Keratinocyte (primary cell): ENCODE measurements around the gene NYNRIN. TPM values are rescaled to one million over a fixed set of nuclear protein-coding genes. Genes with fewer than 3 reads are reported as not detected.

Source experiments
- DNase-seq: peaks from one replicate; pipeline ENCODE4 v3.0.0-alpha.2; 2011; ENCODE audit warnings: low read depth, missing footprints, low spot score
- FAIRE-seq: peaks from 2 replicates; lab custom pipeline; 2011; peaks lifted over from hg19 to GRCh38; lab: Jason Lieb, UNC
- H2AFZ ChIP-seq: 2 replicates; pipeline ENCODE4 v1.6.0; 2012; ENCODE audit warnings: low read length, control low read depth, inconsistent platforms; ENCODE audit not compliant: control insufficient read depth
- H3K27ac ChIP-seq: 2 replicates; pipeline ENCODE4 v1.5.1; 2011; ENCODE audit warnings: low read length; ENCODE audit not compliant: control insufficient read depth, insufficient read depth
- H3K27me3 ChIP-seq: 3 replicates; pipeline ENCODE4 v1.6.0; 2011; ENCODE audit warnings: low read length; ENCODE audit not compliant: control insufficient read depth, insufficient read depth; ENCODE audit errors: extremely low read depth
- H3K36me3 ChIP-seq, 2 experiments: 2 replicates in 1 of 2; 3 replicates in 1 of 2; pipeline ENCODE4 v1.5.1; 2011; ENCODE audit warnings: low read length in 2 of 2, mild to moderate bottlenecking in 1 of 2; ENCODE audit not compliant: control insufficient read depth in 2 of 2, insufficient read depth in 2 of 2; ENCODE audit errors: extremely low read depth in 1 of 2
- H3K4me1 ChIP-seq: 3 replicates; pipeline ENCODE4 v1.5.1; 2011; ENCODE audit warnings: low read length; ENCODE audit not compliant: control insufficient read depth, insufficient read depth; ENCODE audit errors: extremely low read depth
- H3K4me2 ChIP-seq: 3 replicates; pipeline ENCODE4 v1.6.0; 2011; ENCODE audit warnings: low read depth, low read length; ENCODE audit not compliant: control insufficient read depth, insufficient read depth; ENCODE audit errors: extremely low read depth
- H3K4me3 ChIP-seq, 3 experiments: fragments of 200-600 bp in 1 of 3; sonication (generic) in 1 of 3; 2 replicates in 2 of 3; 3 replicates in 1 of 3; pipeline ENCODE4 v1.5.1; 2011 to 2016; ENCODE audit warnings: low read length in 3 of 3, mild to moderate bottlenecking in 3 of 3, control low read depth in 2 of 3, inconsistent platforms in 1 of 3, low read depth in 1 of 3, mixed read lengths in 1 of 3, mixed run types in 1 of 3, moderate library complexity in 1 of 3; ENCODE audit not compliant: control insufficient read depth in 2 of 3, insufficient read depth in 2 of 3; ENCODE audit errors: extremely low read depth in 1 of 3
- H3K79me2 ChIP-seq: 2 replicates; pipeline ENCODE4 v1.6.0; 2012; ENCODE audit warnings: low read length; ENCODE audit not compliant: control insufficient read depth, insufficient read depth
- H3K9ac ChIP-seq: 3 replicates; pipeline ENCODE4 v1.6.0; 2011; ENCODE audit warnings: low read length; ENCODE audit not compliant: control insufficient read depth, insufficient read depth; ENCODE audit errors: extremely low read depth
- H3K9me1 ChIP-seq: 3 replicates; pipeline ENCODE4 v1.6.0; 2011; ENCODE audit warnings: low read length; ENCODE audit not compliant: control insufficient read depth, insufficient read depth; ENCODE audit errors: extremely low read depth
- H3K9me3 ChIP-seq: 2 replicates; pipeline ENCODE4 v1.5.1; 2012; ENCODE audit warnings: low read depth, low read length; ENCODE audit not compliant: control insufficient read depth
- H4K20me1 ChIP-seq: 3 replicates; pipeline ENCODE4 v1.6.0; 2011; ENCODE audit warnings: low read length; ENCODE audit not compliant: control insufficient read depth, insufficient read depth; ENCODE audit errors: extremely low read depth
- CTCF ChIP-seq, 3 experiments: IDR thresholded peaks in 1 of 3; conservative IDR thresholded peaks in 1 of 3; optimal IDR thresholded peaks in 1 of 3; 2 replicates in 2 of 3; 3 replicates in 1 of 3; pipeline versions ENCODE3 to v1.5.1; 2011; ENCODE audit warnings: low read length in 3 of 3, mild to moderate bottlenecking in 3 of 3, moderate library complexity in 2 of 3, control low read depth in 1 of 3, inconsistent platforms in 1 of 3; ENCODE audit not compliant: insufficient read depth in 2 of 3; ENCODE audit errors: extremely low read depth in 1 of 3
- EZH2 ChIP-seq: IDR thresholded peaks from one replicate; pipeline ENCODE4 v1.6.1; 2012; ENCODE audit warnings: inconsistent platforms, mild to moderate bottlenecking, low read length, moderate library complexity
- dilution Hi-C: fragments of 300-500 bp; cut with MboI; formaldehyde crosslinking; loops from one replicate; pipeline ENCODE4 v1.7.0; 2020; ENCODE audit warnings: low sequenced_read_pairs; ENCODE audit not compliant: extremely low pct_ligation_motif_present
- polyA plus RNA-seq, 5 experiments: library from polyadenylated mRNA; depleted of rRNA in 3 of 5; stranded (reverse) in 3 of 5; stranded (forward) in 1 of 5; unstranded in 1 of 5; fragments of >200 nt; gene quantifications; 1 replicate in 1 of 5; 2 replicates in 3 of 5; 3 replicates in 1 of 5; pipeline versions ENCODE4 v1.2.1 to v1.2.3, GENCODE V29; 2011 to 2012; ENCODE audit warnings: missing spikeins in 2 of 5, low read depth in 1 of 5, low replicate concordance in 1 of 5

Gene NYNRIN
- polyA plus RNA-seq, 1 donor (not counting 4 experiments of a cell fraction or from before 2014, with no cell fraction given) = 4.9 TPM

DNA sequence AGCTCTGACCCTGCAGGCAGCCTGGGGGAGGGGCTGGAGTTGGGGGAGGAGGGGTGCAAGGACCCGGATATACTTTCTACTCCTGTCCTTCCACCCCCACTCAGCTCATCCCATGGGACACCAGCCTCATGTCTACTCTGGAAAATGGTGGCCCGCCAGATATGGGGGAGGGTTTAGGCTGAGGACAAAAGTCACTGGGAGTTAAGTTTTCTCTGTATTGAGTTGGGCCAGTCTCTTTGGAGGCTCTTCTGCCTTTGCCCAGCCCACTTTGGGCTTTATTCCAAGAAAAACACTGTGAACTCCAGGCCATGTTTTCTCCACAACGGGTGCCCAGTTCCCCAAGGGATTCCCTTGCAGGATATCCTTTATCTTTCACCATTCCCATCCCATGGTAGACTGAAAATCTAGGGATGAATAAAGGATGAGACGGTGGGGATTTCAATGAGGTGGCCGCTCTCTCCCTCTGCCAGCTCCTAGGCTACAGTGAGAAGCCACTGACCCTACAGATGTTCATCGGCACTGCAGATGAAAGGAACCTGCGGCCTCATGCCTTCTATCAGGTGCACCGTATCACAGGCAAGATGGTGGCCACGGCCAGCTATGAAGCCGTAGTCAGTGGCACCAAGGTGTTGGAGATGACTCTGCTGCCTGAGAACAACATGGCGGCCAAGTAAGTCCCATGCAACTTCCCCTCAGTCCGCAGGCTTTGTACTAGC is 25.9 kb upstream of the NYNRIN start:
- H3K9me1 ChIP-seq = no peaks in the 10 kb centered on the region
- H3K4me3 ChIP-seq = no peak overlapping the region
- no peaks in the 10 kb centered on the region for H3K36me3 ChIP-seq
- FAIRE-seq (no peak), DNase-seq (no peak)
- dilution Hi-C loops = no loop called here
- H3K4me1 ChIP-seq = no peaks in the 10 kb centered on the region
- no peaks in the 10 kb centered on the region for H3K27me3 ChIP-seq
- H4K20me1 ChIP-seq = no peaks in the 10 kb centered on the region
- no peak overlapping the region for H3K27ac ChIP-seq
- no peaks in the 10 kb centered on the region for H3K9me3 ChIP-seq
- no peak overlapping the region for H3K4me2 ChIP-seq
- no peaks in the 10 kb centered on the region for H3K79me2 ChIP-seq
- TF ChIP-seq CTCF (optimal IDR thresholded peaks at IDR 0.05 in 1 of 3, IDR thresholded peaks at IDR 0.05 in 1 of 3, conservative IDR thresholded peaks at IDR 0.05 in 1 of 3; ENCODE audit: extremely low read depth in 1 of 3, insufficient read depth in 2 of 3, low read length in 3 of 3) (no peak), EZH2 (no peak)
- no peak overlapping the region for H2AFZ ChIP-seq
- no peak overlapping the region for H3K9ac ChIP-seq

DNA sequence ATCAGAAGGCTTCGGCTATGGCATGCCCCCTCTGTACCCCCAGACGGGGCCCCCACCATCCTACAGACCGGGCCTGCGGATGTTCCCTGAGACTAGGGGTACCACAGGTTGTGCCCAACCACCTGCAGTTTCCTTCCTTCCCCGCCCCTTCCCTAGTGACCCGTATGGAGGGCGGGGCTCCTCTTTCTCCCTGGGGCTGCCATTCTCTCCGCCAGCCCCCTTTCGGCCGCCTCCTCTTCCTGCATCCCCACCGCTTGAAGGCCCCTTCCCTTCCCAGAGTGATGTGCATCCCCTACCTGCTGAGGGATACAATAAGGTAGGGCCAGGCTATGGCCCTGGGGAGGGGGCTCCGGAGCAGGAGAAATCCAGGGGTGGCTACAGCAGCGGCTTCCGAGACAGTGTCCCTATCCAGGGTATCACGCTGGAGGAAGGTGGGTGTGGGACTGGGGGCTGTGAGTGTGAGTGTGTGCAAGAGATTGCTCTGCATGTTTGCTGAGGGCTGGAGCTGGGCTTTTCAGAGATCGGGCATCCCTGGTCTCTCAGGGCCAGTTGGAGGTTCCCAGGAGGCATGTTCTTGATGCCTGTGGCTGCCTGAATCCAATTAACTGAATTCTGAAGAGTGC is 22.2 kb upstream of the NYNRIN start:
- DNase-seq (no peak), FAIRE-seq (no peak)
- Histone ChIP-seq H3K79me2 (no peaks in the 10 kb centered on the region), H3K9me3 (no peaks in the 10 kb centered on the region), H3K9me1 (no peaks in the 10 kb centered on the region), H3K27ac (no peak overlapping the region), H3K27me3 (no peaks in the 10 kb centered on the region), H3K9ac (no peak overlapping the region), H4K20me1 (no peaks in the 10 kb centered on the region), H3K4me3 (no peak overlapping the region), H2AFZ (no peak overlapping the region), H3K4me1 (peaks cover 6% of the 10 kb centered on the region), H3K4me2 (no peak overlapping the region), H3K36me3 (no peaks in the 10 kb centered on the region)
- no peak for TF ChIP-seq CTCF (optimal IDR thresholded peaks at IDR 0.05 in 1 of 3, IDR thresholded peaks at IDR 0.05 in 1 of 3, conservative IDR thresholded peaks at IDR 0.05 in 1 of 3; ENCODE audit: extremely low read depth in 1 of 3, insufficient read depth in 2 of 3, low read length in 3 of 3)
- no peak for TF ChIP-seq EZH2
- dilution Hi-C loops = no loop called here
